Trophoblast cell (in vitro differentiated cells and primary cell): ENCODE measurements around the gene HADHA.

ENCODE experiments used
- DNase-seq, 2 donors: peaks; one replicate each; pipeline ENCODE4 v3.0.0-alpha.2; 2016
- H2AFZ ChIP-seq: 2 replicates; pipeline ENCODE4 v1.6.1; 2013; ENCODE audit warnings: low read length, moderate library complexity, mild to moderate bottlenecking; ENCODE audit not compliant: insufficient read depth, poor library complexity
- H2AK5ac ChIP-seq: 2 replicates; pipeline ENCODE4 v1.6.1; 2013; ENCODE audit warnings: mild to moderate bottlenecking, low read length
- H2BK120ac ChIP-seq: 2 replicates; pipeline ENCODE4 v1.6.1; 2013; ENCODE audit warnings: low read length, mild to moderate bottlenecking, moderate library complexity; ENCODE audit not compliant: insufficient read depth, poor library complexity
- H2BK12ac ChIP-seq: 2 replicates; pipeline ENCODE4 v1.6.1; 2013; ENCODE audit warnings: mild to moderate bottlenecking, low read length, moderate library complexity
- H2BK5ac ChIP-seq: 2 replicates; pipeline ENCODE4 v1.6.1; 2013; ENCODE audit warnings: low read length, low read depth, moderate library complexity, mild to moderate bottlenecking; ENCODE audit not compliant: poor library complexity
- H3K14ac ChIP-seq: 2 replicates; pipeline ENCODE4 v1.6.1; 2013; ENCODE audit warnings: mild to moderate bottlenecking, low read length
- H3K18ac ChIP-seq: 2 replicates; pipeline ENCODE4 v1.6.1; 2013; ENCODE audit warnings: mild to moderate bottlenecking, low read length
- H3K23ac ChIP-seq: 2 replicates; pipeline ENCODE4 v1.6.1; 2013; ENCODE audit warnings: low read length
- H3K27ac ChIP-seq: 2 replicates; pipeline ENCODE4 v1.5.1; 2013; ENCODE audit warnings: low read depth, mild to moderate bottlenecking, inconsistent platforms, low read length, moderate library complexity
- H3K27me3 ChIP-seq: 2 replicates; pipeline ENCODE4 v1.6.1; 2013; ENCODE audit warnings: inconsistent platforms, mild to moderate bottlenecking, low read length, moderate library complexity; ENCODE audit not compliant: insufficient read depth
- H3K36me3 ChIP-seq, 2 experiments: 1 replicate in 1 of 2; 2 replicates in 1 of 2; pipeline ENCODE4 v1.6.1; 2013; ENCODE audit warnings: low read length in 2 of 2, mild to moderate bottlenecking in 2 of 2, moderate library complexity in 1 of 2; ENCODE audit not compliant: insufficient read depth in 2 of 2, control insufficient read depth in 1 of 2
- H3K4ac ChIP-seq: 2 replicates; pipeline ENCODE4 v1.6.1; 2013; ENCODE audit warnings: low read depth, mild to moderate bottlenecking, low read length, moderate library complexity
- H3K4me1 ChIP-seq, 2 experiments: 1 replicate in 1 of 2; 2 replicates in 1 of 2; pipeline ENCODE4 v1.6.1; 2013; ENCODE audit warnings: low read length in 2 of 2, mild to moderate bottlenecking in 2 of 2, moderate library complexity in 1 of 2; ENCODE audit not compliant: insufficient read depth in 2 of 2, control insufficient read depth in 1 of 2
- H3K4me2 ChIP-seq: 2 replicates; pipeline ENCODE4 v1.6.1; 2013; ENCODE audit warnings: inconsistent platforms, mild to moderate bottlenecking, low read length, moderate library complexity
- H3K4me3 ChIP-seq: 2 replicates; pipeline ENCODE4 v1.5.1; 2013; ENCODE audit warnings: mild to moderate bottlenecking, low read depth, low read length, inconsistent platforms
- H3K79me1 ChIP-seq: one replicate; pipeline ENCODE4 v1.6.1; 2013; ENCODE audit warnings: low read length
- H3K79me2 ChIP-seq: 2 replicates; pipeline ENCODE4 v1.6.1; 2013; ENCODE audit warnings: low read length, mild to moderate bottlenecking; ENCODE audit not compliant: control insufficient read depth, insufficient read depth, poor library complexity
- H3K9ac ChIP-seq: 2 replicates; pipeline ENCODE4 v1.6.1; 2013; ENCODE audit warnings: mild to moderate bottlenecking, low read length
- H3K9me3 ChIP-seq: 2 replicates; pipeline ENCODE4 v1.6.1; 2013; ENCODE audit warnings: low read depth, mild to moderate bottlenecking, control low read depth, inconsistent platforms, low read length; ENCODE audit not compliant: insufficient read depth
- H4K12ac ChIP-seq: 2 replicates; pipeline ENCODE4 v1.6.1; 2013; ENCODE audit warnings: low read depth, mild to moderate bottlenecking, low read length, moderate library complexity
- H4K8ac ChIP-seq: 2 replicates; pipeline ENCODE4 v1.6.1; 2013; ENCODE audit warnings: low read depth, mild to moderate bottlenecking, low read length, moderate library complexity
- H4K91ac ChIP-seq: one replicate; pipeline ENCODE4 v1.6.1; 2013; ENCODE audit warnings: low read depth, mild to moderate bottlenecking, low read length, moderate library complexity
- WGBS: extraction: QIAGEN DNeasy Blood & Tissue Kit; methylation state at CpG from one replicate; pipeline ENCODE4 v1.1.7; 2013; ENCODE audit warnings: missing lambda C conversion rate; ENCODE audit not compliant: insufficient read length, insufficient coverage; ENCODE audit errors: extremely low coverage; 5-methylcytosine and 5-hydroxymethylcytosine counted together

Gene HADHA

GRCh38 chr2:26189751-26190150 lies 54.7 kb downstream of the HADHA start:
- no peaks in the 10 kb centered on the region for H3K4me1 ChIP-seq
- no peak overlapping the region for H3K27ac ChIP-seq
- WGBS, result no CpG with 5 or more reads among the region's 4 CpGs
- H4K8ac ChIP-seq, result no peak overlapping the region
- H3K27me3 ChIP-seq, result no peaks in the 10 kb centered on the region
- H4K91ac ChIP-seq, result no peak overlapping the region
- H3K79me2 ChIP-seq, result peaks cover 1% of the 10 kb centered on the region
- H2AFZ ChIP-seq, result no peak overlapping the region
- DNase-seq, result no peak
- H2AK5ac ChIP-seq, result no peak overlapping the region
- H3K23ac ChIP-seq, result no peak overlapping the region
- peaks cover 33 to 42% of the 10 kb centered on the region in 2 experiments for H3K36me3 ChIP-seq
- peaks cover 2% of the 10 kb centered on the region for H3K79me1 ChIP-seq
- H2BK5ac ChIP-seq, result no peak overlapping the region
- no peak overlapping the region for H3K14ac ChIP-seq
- no peak overlapping the region for H3K4me3 ChIP-seq
- H3K4ac ChIP-seq, result no peak overlapping the region
- no peak overlapping the region for H3K4me2 ChIP-seq
- no peak overlapping the region for H3K18ac ChIP-seq
- H3K9ac ChIP-seq, result no peak overlapping the region
- no peak overlapping the region for H2BK120ac ChIP-seq
- H4K12ac ChIP-seq, result no peak overlapping the region
- H3K9me3 ChIP-seq, result no peaks in the 10 kb centered on the region
- no peak overlapping the region for H2BK12ac ChIP-seq

GRCh38 chr2:26189123-26189522 lies 55.3 kb downstream of the HADHA start:
- Histone ChIP-seq H3K14ac (no peak overlapping the region), H3K4me2 (no peak overlapping the region), H2BK12ac (no peak overlapping the region), H3K79me1 (peaks cover 4% of the 10 kb centered on the region), H3K79me2 (peaks cover 1% of the 10 kb centered on the region), H3K27ac (no peak overlapping the region), H3K18ac (no peak overlapping the region), H2BK5ac (no peak overlapping the region), H3K4me1 (peaks cover 4% of the 10 kb centered on the region in 2 experiments), H4K12ac (no peak overlapping the region), H3K27me3 (no peaks in the 10 kb centered on the region), H3K4me3 (no peak overlapping the region), H3K9ac (no peak overlapping the region), H4K8ac (no peak overlapping the region), H2BK120ac (no peak overlapping the region), H3K9me3 (no peaks in the 10 kb centered on the region), H4K91ac (no peak overlapping the region), H2AFZ (no peak overlapping the region), H2AK5ac (no peak overlapping the region), H3K4ac (no peak overlapping the region), H3K23ac (no peak overlapping the region), H3K36me3 (peaks cover 29 to 35% of the 10 kb centered on the region in 2 experiments)
- no peak for DNase-seq
- no CpG with 5 or more reads among the region's 4 CpGs for WGBS

DNA sequence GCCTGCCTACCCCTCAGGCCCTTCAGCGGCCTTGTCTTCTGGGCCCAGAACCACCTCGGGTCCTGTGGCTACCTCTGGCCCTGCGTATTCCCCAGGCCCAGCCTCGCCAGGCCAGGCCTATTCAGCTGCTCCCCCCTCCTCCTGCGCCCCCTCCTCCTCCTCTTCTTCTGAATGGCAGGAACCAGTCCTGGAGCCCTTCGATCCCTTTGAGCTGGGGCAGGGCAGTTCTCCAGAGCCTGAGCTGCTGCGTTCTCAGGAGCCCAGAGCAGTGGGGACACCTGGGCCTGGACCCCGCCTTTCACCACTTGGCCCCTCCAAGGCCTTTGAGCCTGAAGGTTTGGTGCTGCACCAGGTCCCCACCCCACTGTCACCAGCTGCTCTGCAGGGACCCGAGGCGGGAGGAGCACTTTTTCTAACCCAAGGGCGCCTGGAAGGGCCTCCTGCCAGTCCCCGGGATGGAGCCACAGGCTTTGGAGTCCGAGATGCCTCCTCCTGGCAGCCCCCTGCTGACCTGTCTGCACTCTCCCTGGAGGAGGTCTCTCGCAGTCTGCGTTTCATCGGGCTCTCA lies 56.8 kb downstream of the HADHA start:
- no peak overlapping the region for H3K23ac ChIP-seq
- DNase-seq, result no peak
- no peak overlapping the region for H2BK5ac ChIP-seq
- H4K12ac ChIP-seq, result no peak overlapping the region
- no peak overlapping the region for H3K18ac ChIP-seq
- no peak overlapping the region for H3K4me2 ChIP-seq
- no peak overlapping the region for H3K27ac ChIP-seq
- H3K36me3 ChIP-seq, result peaks cover 20% of the 10 kb centered on the region in 2 experiments
- H3K4me1 ChIP-seq, result peaks cover 4 to 5% of the 10 kb centered on the region in 2 experiments
- no peaks in the 10 kb centered on the region for H3K27me3 ChIP-seq
- H3K14ac ChIP-seq, result no peak overlapping the region
- no peak overlapping the region for H2BK12ac ChIP-seq
- H3K4me3 ChIP-seq, result no peak overlapping the region
- no peak overlapping the region for H2AFZ ChIP-seq
- no peak overlapping the region for H2BK120ac ChIP-seq
- H3K79me1 ChIP-seq, result peaks cover 4% of the 10 kb centered on the region
- H3K9ac ChIP-seq, result no peak overlapping the region
- H4K91ac ChIP-seq, result no peak overlapping the region
- H3K79me2 ChIP-seq, result peaks cover 1% of the 10 kb centered on the region
- no peaks in the 10 kb centered on the region for H3K9me3 ChIP-seq
- no peak overlapping the region for H2AK5ac ChIP-seq
- no peak overlapping the region for H3K4ac ChIP-seq
- H4K8ac ChIP-seq, result no peak overlapping the region
- no CpG with 5 or more reads among the region's 16 CpGs for WGBS

DNA sequence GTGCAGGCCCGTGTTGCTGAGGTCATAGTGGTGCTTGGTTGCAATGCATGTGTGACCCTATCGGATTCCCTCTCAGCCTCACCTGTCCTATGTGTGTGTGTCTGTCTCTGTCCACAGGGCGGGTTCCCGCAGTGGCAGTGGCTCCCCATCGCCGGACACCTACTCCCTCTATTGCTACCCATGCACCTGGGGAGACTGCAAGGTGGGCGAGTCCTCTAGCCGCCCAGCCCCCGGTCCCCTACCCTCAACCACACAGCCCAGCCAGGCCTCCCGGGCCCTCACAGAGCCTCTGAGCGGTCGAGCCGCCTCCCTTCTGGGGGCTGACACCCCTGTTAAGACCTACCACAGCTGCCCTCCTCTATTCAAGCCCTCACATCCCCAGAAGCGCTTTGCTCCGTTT lies 57.3 kb downstream of the HADHA start:
- DNase-seq, result no peak
- H2BK5ac ChIP-seq, result no peak overlapping the region
- H2BK120ac ChIP-seq, result no peak overlapping the region
- no peak overlapping the region for H2AK5ac ChIP-seq
- H3K9ac ChIP-seq, result no peak overlapping the region
- no peak overlapping the region for H2AFZ ChIP-seq
- peaks cover 4 to 5% of the 10 kb centered on the region in 2 experiments for H3K4me1 ChIP-seq
- no peak overlapping the region for H3K4ac ChIP-seq
- H3K27me3 ChIP-seq, result no peaks in the 10 kb centered on the region
- H3K14ac ChIP-seq, result no peak overlapping the region
- no peak overlapping the region for H3K18ac ChIP-seq
- no peaks in the 10 kb centered on the region for H3K9me3 ChIP-seq
- no peak overlapping the region for H4K12ac ChIP-seq
- no peak overlapping the region for H4K91ac ChIP-seq
- no peak overlapping the region for H3K4me2 ChIP-seq
- no peak overlapping the region for H3K27ac ChIP-seq
- peaks cover 20% of the 10 kb centered on the region in 2 experiments for H3K36me3 ChIP-seq
- H3K23ac ChIP-seq, result no peak overlapping the region
- H3K79me1 ChIP-seq, result peaks cover 4% of the 10 kb centered on the region
- no peak overlapping the region for H3K4me3 ChIP-seq
- WGBS, result no CpG with 5 or more reads among the region's 15 CpGs
- H4K8ac ChIP-seq, result no peak overlapping the region
- H2BK12ac ChIP-seq, result no peak overlapping the region
- H3K79me2 ChIP-seq, result peaks cover 1% of the 10 kb centered on the region
